Panc1 (cell line): ENCODE results near the gene CRMP1.

Experiments
- POLR2AphosphoS5 ChIP-seq: IDR thresholded peaks from 2 replicates; pipeline ENCODE4 v1.6.1; 2012; ENCODE audit warnings: mild to moderate bottlenecking, low read depth, low read length, moderate library complexity
- TF ChIP-seq, protein P1 (sequence below): fragments of 450-650 bp; IDR thresholded peaks from 2 replicates; pipeline ENCODE4 v1.5.1; 2017; ENCODE audit warnings: mild to moderate bottlenecking

- TF ChIP-seq, protein P1, sequence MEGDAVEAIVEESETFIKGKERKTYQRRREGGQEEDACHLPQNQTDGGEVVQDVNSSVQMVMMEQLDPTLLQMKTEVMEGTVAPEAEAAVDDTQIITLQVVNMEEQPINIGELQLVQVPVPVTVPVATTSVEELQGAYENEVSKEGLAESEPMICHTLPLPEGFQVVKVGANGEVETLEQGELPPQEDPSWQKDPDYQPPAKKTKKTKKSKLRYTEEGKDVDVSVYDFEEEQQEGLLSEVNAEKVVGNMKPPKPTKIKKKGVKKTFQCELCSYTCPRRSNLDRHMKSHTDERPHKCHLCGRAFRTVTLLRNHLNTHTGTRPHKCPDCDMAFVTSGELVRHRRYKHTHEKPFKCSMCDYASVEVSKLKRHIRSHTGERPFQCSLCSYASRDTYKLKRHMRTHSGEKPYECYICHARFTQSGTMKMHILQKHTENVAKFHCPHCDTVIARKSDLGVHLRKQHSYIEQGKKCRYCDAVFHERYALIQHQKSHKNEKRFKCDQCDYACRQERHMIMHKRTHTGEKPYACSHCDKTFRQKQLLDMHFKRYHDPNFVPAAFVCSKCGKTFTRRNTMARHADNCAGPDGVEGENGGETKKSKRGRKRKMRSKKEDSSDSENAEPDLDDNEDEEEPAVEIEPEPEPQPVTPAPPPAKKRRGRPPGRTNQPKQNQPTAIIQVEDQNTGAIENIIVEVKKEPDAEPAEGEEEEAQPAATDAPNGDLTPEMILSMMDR = no peak
- no peak for TF ChIP-seq POLR2AphosphoS5
Measured at GRCh38 chr4:5891563-5892322, 1.1 kb downstream of the CRMP1 start.
